ENCODE measurements around the gene COX8A.

DNA sequence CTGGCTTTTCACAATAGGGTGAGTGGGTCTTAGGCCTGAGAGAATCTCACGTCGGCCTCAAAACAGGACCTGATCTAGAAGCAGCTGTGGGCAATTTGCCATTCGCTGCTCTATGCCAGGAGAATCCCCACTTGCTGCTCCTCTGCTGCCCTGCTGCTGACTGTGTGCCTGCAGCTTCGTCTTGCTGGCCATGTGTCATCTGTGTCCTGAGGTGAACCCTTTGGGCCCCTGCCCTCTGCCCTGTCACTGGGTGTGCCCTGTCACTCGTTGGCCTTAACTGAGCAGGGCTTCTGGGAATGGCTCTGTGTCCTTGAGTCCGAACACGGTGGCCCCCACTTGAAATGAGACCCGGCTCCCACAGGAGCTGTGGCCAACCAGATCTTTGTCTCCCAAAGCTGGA lies 29.4 kb upstream of the COX8A start:
- TF ChIP-seq, protein P1, sequence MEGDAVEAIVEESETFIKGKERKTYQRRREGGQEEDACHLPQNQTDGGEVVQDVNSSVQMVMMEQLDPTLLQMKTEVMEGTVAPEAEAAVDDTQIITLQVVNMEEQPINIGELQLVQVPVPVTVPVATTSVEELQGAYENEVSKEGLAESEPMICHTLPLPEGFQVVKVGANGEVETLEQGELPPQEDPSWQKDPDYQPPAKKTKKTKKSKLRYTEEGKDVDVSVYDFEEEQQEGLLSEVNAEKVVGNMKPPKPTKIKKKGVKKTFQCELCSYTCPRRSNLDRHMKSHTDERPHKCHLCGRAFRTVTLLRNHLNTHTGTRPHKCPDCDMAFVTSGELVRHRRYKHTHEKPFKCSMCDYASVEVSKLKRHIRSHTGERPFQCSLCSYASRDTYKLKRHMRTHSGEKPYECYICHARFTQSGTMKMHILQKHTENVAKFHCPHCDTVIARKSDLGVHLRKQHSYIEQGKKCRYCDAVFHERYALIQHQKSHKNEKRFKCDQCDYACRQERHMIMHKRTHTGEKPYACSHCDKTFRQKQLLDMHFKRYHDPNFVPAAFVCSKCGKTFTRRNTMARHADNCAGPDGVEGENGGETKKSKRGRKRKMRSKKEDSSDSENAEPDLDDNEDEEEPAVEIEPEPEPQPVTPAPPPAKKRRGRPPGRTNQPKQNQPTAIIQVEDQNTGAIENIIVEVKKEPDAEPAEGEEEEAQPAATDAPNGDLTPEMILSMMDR (IDR thresholded peaks at IDR 0.05) = no peak
- no peak for TF ChIP-seq POLR2A (IDR thresholded peaks at IDR 0.05)
